Measurements from ENCODE around the gene TCP11. TPM values are rescaled to one million over a fixed set of nuclear protein-coding genes. Genes with fewer than 3 reads are reported as not detected.

Gene TCP11
- total RNA-seq, 1 donor from 2014 or later: not detected

- Mint-ChIP-seq H3K27me3 (peaks cover 18% of the 10 kb centered on the region), H3K27ac (no peak overlapping the region), H3K9me3 (no peaks in the 10 kb centered on the region), H3K36me3 (ENCODE audit: low read depth) (no peaks in the 10 kb centered on the region), H3K4me1 (no peaks in the 10 kb centered on the region), H3K4me3 (no peak overlapping the region)
- ATAC-seq (ENCODE audit: low read depth): no peak
- intact Hi-C loops (cut with micrococcal nuclease): no loop called here
- no peak for TF ChIP-seq CTCF (IDR thresholded peaks at IDR 0.05)
- no peak for DNase-seq
- CTCF ChIA-PET: no interaction called here
- POLR2A ChIA-PET: no interaction called here
Measured at GRCh38 chr6:35181308-35181932, 40.3 kb upstream of the TCP11 start.

- CTCF ChIA-PET: no interaction called here
- intact Hi-C loops (cut with micrococcal nuclease): no loop called here
- Mint-ChIP-seq H3K27ac (no peak overlapping the region), H3K4me3 (no peak overlapping the region), H3K36me3 (ENCODE audit: low read depth) (no peaks in the 10 kb centered on the region), H3K27me3 (peaks cover 15% of the 10 kb centered on the region), H3K9me3 (no peaks in the 10 kb centered on the region), H3K4me1 (no peaks in the 10 kb centered on the region)
- ATAC-seq (ENCODE audit: low read depth) (no peak), DNase-seq (no peak)
- no peak for TF ChIP-seq CTCF (IDR thresholded peaks at IDR 0.05)
- POLR2A ChIA-PET: no interaction called here
Measured at GRCh38 chr6:35179901-35180535, 38.9 kb upstream of the TCP11 start.

- no peak for DNase-seq
- ChIA-PET POLR2A (no interaction called here), CTCF (interaction anchor here (1.1 kb wide), 1 partner anchor 26 kb away, joined by 3 read pairs; no protein-coding TSS in a partner anchor)
- no peak for TF ChIP-seq CTCF (IDR thresholded peaks at IDR 0.05)
- intact Hi-C loops (cut with micrococcal nuclease): no loop called here
- ATAC-seq (ENCODE audit: low read depth): no peak
- Mint-ChIP-seq H3K27me3 (peaks cover 12% of the 10 kb centered on the region), H3K36me3 (ENCODE audit: low read depth) (no peaks in the 10 kb centered on the region), H3K27ac (no peak overlapping the region), H3K9me3 (no peaks in the 10 kb centered on the region), H3K4me3 (no peak overlapping the region), H3K4me1 (no peaks in the 10 kb centered on the region)
Measured at GRCh38 chr6:35178932-35179832, 38.0 kb upstream of the TCP11 start.

GRCh38 chr6:35178012-35178411 is 36.9 kb upstream of the TCP11 start:
- Mint-ChIP-seq H3K9me3 (no peaks in the 10 kb centered on the region), H3K27me3 (peaks cover 5% of the 10 kb centered on the region), H3K4me1 (no peaks in the 10 kb centered on the region), H3K36me3 (ENCODE audit: low read depth) (no peaks in the 10 kb centered on the region), H3K4me3 (no peak overlapping the region), H3K27ac (no peak overlapping the region)
- POLR2A ChIA-PET: no interaction called here
- DNase-seq: no peak
- CTCF ChIA-PET: interaction anchor here (1.1 kb wide), 1 partner anchor 27 kb away, joined by 3 read pairs; no protein-coding TSS in a partner anchor
- ATAC-seq (ENCODE audit: low read depth): no peak
- intact Hi-C loops (cut with micrococcal nuclease): no loop called here
- no peak for TF ChIP-seq CTCF (IDR thresholded peaks at IDR 0.05)

GRCh38 chr6:35177596-35177995 is 36.5 kb upstream of the TCP11 start:
- POLR2A ChIA-PET: no interaction called here
- no peaks in the 10 kb centered on the region for H3K36me3 Mint-ChIP-seq (ENCODE audit: low read depth)
- intact Hi-C loops (cut with micrococcal nuclease): no loop called here
- no peak for TF ChIP-seq CTCF (IDR thresholded peaks at IDR 0.05)
- H3K4me1 Mint-ChIP-seq: no peaks in the 10 kb centered on the region
- DNase-seq (no peak), ATAC-seq (ENCODE audit: low read depth) (no peak)
- no peak overlapping the region for H3K4me3 Mint-ChIP-seq
- peaks cover 2% of the 10 kb centered on the region for H3K27me3 Mint-ChIP-seq
- H3K9me3 Mint-ChIP-seq: no peaks in the 10 kb centered on the region
- CTCF ChIA-PET: no interaction called here
- H3K27ac Mint-ChIP-seq: no peak overlapping the region

Measured in activated B cell treated with CpG ODN at 0.5 μM for 24 hours (primary cell).